Osteocyte (in vitro differentiated cells): ENCODE measurements around the gene CACNA1C. TPM values are rescaled to one million over a fixed set of nuclear protein-coding genes. Genes with fewer than 3 reads are reported as not detected.

Experiments used
- DNase-seq: peaks from one replicate; pipeline ENCODE4 v3.0.0; 2021; ENCODE audit warnings: mixed read lengths; ENCODE audit not compliant: unreplicated experiment; ENCODE audit errors: extremely low spot score
- H3K27ac Mint-ChIP-seq: one replicate; pipeline ENCODE4 v1.8.0; 2021; ENCODE audit warnings: mild to moderate bottlenecking, mixed read lengths; ENCODE audit not compliant: unreplicated experiment
- H3K27me3 Mint-ChIP-seq: one replicate; pipeline ENCODE4 v1.8.0; 2021; ENCODE audit warnings: mixed read lengths; ENCODE audit not compliant: unreplicated experiment
- H3K36me3 Mint-ChIP-seq: one replicate; pipeline ENCODE4 v1.8.0; 2021; ENCODE audit warnings: mixed read lengths; ENCODE audit not compliant: unreplicated experiment
- H3K4me1 Mint-ChIP-seq: one replicate; pipeline ENCODE4 v1.8.0; 2021; ENCODE audit warnings: mixed read lengths; ENCODE audit not compliant: unreplicated experiment
- H3K4me3 Mint-ChIP-seq: one replicate; pipeline ENCODE4 v1.8.0; 2021; ENCODE audit warnings: mild to moderate bottlenecking, moderate library complexity, mixed read lengths; ENCODE audit not compliant: unreplicated experiment
- H3K9me3 Mint-ChIP-seq: one replicate; pipeline ENCODE4 v1.8.0; 2021; ENCODE audit warnings: mixed read lengths; ENCODE audit not compliant: unreplicated experiment
- CTCF ChIP-seq: fragments of 200-600 bp; sonication (generic); IDR thresholded peaks from 2 replicates; pipeline ENCODE4 v1.5.0; 2021; ENCODE audit warnings: antibody characterized with exemption, mild to moderate bottlenecking, moderate library complexity
- total RNA-seq: library from RNA; stranded (reverse); gene quantifications from 2 replicates; pipeline ENCODE4 v1.2.1, GENCODE V29; 2021

CACNA1C gene
- total RNA-seq, 1 donor from 2014 or later: 67.4 TPM

GRCh38 chr12:2710701-2711100, 657.9 kb downstream of the CACNA1C start:
- no peak for DNase-seq
- Mint-ChIP-seq H3K4me3 (no peak overlapping the region), H3K27ac (no peak overlapping the region), H3K27me3 (peaks cover 74% of the 10 kb centered on the region), H3K4me1 (no peaks in the 10 kb centered on the region), H3K9me3 (peaks cover 42% of the 10 kb centered on the region), H3K36me3 (peaks cover 7% of the 10 kb centered on the region)
- no peak for TF ChIP-seq CTCF

- Mint-ChIP-seq H3K27me3 (peaks cover 65% of the 10 kb centered on the region), H3K9me3 (no peaks in the 10 kb centered on the region), H3K4me1 (no peaks in the 10 kb centered on the region), H3K36me3 (no peaks in the 10 kb centered on the region), H3K27ac (no peak overlapping the region), H3K4me3 (no peak overlapping the region)
- no peak for DNase-seq
- no peak for TF ChIP-seq CTCF
Observed at GRCh38 chr12:2719392-2719791, 666.6 kb downstream of the CACNA1C start.

GRCh38 chr12:2722806-2723205, 670.0 kb downstream of the CACNA1C start:
- TF ChIP-seq CTCF: no peak
- H3K9me3 Mint-ChIP-seq: no peaks in the 10 kb centered on the region
- no peak overlapping the region for H3K27ac Mint-ChIP-seq
- no peaks in the 10 kb centered on the region for H3K36me3 Mint-ChIP-seq
- H3K4me3 Mint-ChIP-seq: no peak overlapping the region
- no peak for DNase-seq
- H3K4me1 Mint-ChIP-seq: no peaks in the 10 kb centered on the region
- H3K27me3 Mint-ChIP-seq: peaks cover 64% of the 10 kb centered on the region

GRCh38 chr12:2732290-2732689, 679.5 kb downstream of the CACNA1C start:
- Mint-ChIP-seq H3K36me3 (no peaks in the 10 kb centered on the region), H3K27ac (no peak overlapping the region), H3K9me3 (no peaks in the 10 kb centered on the region), H3K4me1 (no peaks in the 10 kb centered on the region), H3K27me3 (peaks cover 85% of the 10 kb centered on the region), H3K4me3 (no peak overlapping the region)
- no peak for DNase-seq
- no peak for TF ChIP-seq CTCF

GRCh38 chr12:2733493-2734355, 680.9 kb downstream of the CACNA1C start:
- DNase-seq: no peak
- H3K27me3 Mint-ChIP-seq: peaks cover 82% of the 10 kb centered on the region
- TF ChIP-seq CTCF: no peak
- H3K4me1 Mint-ChIP-seq: no peaks in the 10 kb centered on the region
- no peak overlapping the region for H3K4me3 Mint-ChIP-seq
- no peak overlapping the region for H3K27ac Mint-ChIP-seq
- H3K9me3 Mint-ChIP-seq: no peaks in the 10 kb centered on the region
- no peaks in the 10 kb centered on the region for H3K36me3 Mint-ChIP-seq
